ENCODE measurements around the gene GLRB.
"Not testable (repeated sequence)": the region's sequence is repeated elsewhere in the genome, so short reads cannot be mapped to it uniquely, and the experiment has no call there.

Gene GLRB

DNA sequence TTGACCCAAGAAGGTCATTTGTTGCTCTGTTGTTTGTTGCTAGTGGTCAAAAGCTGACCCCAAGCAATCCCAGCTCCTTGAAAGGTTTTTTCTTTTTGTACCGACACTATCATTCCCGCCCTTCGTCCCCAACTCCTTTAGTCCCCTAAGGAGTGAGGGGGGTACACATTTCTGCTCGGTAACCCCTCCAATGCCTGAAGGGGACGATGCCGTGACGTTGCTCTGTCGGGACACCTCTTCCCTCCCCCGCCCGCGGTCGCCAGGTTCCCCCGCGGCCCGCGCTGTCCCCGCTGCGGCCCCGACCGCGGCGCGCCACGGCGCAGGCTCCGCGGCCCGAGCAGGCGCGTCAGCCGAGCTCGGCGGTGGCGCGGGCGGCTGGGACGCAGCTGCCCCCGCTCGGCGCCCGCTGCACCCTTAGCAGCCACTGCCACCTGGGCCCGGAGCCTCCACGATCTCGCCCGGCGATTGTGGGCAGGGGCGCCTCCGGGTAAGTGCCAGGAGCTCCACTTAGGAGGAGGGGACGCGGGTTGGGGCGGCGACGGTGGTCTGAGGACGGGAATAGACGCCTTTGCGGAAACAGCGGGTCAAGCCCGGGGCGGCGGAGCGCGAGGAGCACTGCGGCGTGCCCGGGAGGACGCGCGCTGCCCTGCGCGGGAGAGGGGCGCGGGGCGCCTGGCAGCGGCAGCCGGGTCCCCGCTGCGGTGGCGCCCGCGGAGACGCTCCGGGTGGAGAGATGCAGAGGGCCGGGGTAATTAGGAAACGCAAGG, at the start of gene GLRB:
Gene GLRB (plus strand): TSS at position 340 of the 767 bp plus-strand sequence. CDS start 1,875 bp downstream, outside the sequence.
- peak in 1 of 2 experiments; percentile 48 for DNase-seq

DNA sequence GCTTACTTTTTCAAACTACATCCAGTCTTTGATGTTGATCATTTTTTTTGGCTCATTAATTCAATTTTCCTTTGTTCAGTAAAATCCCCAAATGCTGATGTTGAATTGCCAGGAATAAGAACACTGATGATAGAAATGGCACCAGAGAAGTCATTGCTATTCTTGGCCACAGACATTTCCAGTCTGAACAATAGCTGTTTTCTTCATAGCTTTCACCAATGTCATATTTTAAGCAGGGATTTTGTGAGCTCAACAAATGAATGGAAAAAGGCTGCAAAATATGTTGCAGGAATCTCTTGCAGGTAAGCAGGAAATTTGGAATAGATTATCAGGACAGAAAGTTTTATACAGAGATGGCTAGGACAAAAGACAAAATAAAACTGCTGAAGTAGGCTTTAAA, 40.5 kb upstream of the GLRB start:
- DNase-seq: peak in 1 of 2 experiments; percentile 45

DNA sequence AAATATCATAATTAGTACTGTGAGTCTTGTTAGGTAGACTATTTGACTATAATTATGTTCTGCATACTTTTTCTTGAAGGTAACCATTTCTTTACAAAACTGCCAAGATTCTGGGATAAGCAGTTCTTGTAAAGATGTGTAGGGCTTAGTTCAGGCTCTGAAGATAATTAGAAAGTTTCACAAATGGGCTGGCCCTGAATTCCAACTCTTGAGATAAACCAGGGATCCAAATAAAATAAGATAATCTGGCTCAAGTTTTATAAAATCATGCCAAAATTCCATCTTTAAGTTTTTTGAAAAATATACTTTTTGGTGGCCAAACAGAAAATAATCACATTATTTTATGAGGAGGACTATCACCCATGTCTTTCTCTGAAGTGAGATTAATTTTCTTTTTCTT, 35.5 kb upstream of the GLRB start:
- DNase-seq: no peak

DNA sequence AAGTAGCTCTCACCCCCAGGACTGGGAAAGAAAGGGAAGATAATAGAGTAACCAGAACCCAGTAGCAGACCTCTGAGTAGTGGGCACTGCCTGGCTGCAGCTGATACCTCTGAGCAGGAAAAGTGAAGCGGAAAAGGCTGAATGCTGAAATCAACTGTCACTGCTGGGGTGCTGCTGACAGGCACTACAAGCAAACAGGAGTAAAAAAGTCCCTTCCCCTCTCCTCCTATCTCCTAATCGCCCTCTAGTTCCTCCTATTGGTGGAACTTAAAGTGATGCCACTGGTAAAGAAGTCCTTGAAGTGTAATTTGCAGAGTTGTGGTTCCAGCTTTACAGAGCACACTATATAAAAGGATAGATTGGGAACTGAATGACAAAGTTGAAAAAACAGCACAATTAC, 32.8 kb upstream of the GLRB start:
- DNase-seq: peak; percentile 68 to 78

DNA sequence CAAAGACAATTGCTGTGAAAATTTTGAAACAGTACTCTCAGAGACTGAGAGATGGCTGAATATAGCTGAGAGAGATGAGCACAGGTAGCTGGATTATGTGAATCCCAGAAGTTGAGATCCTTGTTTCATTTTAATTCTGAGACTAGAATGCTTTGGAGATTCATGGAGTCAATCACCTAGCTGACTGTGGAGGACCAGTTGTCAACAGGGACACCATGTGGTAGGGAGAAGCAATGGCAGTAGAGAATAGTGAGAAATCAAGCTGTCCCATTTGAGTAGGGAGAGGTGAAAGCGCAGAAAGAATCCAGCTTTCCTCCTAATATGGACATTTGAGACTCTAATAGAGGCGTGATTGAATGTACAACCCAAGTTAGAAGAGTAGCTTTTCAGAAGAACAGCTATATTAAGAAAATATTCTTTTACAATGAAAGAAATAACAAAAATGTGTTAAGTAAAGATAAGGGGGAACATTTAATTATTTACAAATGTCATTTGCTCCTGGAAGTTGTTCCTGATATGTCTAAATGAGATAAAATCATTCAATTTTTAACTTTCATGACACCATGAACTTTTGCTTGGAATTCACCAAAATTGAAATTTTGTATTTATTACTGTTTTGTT, 30.3 kb upstream of the GLRB start:
- peak; percentile 53 to 85 for DNase-seq

DNA sequence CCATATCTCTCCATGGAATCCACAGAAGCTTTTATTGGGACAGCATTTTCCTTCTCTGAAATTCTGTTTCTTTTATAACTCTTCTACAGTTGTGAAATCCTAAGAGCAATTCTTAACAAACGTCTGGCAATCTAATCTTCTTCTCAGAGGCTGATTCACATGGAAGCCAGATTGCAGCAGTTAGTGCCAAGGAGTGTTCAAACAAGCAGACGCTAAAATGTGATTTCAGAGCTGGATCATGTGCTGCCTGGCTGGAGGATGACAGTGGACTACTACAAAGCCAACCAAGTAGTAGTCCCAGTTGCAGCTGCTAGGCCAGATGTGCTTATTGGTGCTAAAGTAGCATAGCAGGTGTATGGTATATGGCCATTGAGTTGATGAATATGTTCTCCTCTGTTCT, 27.7 kb upstream of the GLRB start:
- DNase-seq: peak; percentile 79 to 85

DNA sequence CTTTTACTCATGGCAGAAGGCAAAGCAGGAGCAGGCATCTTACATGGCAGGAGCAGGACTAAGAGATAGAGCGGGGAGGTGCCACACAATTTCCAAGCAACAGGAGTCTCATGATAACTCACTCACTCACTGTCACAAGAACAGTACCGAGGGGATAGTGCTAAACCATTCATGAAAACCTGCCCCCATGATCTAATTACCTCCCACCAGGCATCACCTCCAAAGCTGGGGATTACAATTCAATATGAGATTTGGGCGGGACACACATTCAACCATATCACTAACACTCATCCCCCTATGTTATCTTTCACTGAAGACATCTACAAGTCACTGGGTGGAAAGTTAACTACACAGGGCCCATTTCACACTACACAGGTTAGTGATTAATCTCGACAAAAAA, 25.4 kb upstream of the GLRB start:
- DNase-seq: no peak

DNA sequence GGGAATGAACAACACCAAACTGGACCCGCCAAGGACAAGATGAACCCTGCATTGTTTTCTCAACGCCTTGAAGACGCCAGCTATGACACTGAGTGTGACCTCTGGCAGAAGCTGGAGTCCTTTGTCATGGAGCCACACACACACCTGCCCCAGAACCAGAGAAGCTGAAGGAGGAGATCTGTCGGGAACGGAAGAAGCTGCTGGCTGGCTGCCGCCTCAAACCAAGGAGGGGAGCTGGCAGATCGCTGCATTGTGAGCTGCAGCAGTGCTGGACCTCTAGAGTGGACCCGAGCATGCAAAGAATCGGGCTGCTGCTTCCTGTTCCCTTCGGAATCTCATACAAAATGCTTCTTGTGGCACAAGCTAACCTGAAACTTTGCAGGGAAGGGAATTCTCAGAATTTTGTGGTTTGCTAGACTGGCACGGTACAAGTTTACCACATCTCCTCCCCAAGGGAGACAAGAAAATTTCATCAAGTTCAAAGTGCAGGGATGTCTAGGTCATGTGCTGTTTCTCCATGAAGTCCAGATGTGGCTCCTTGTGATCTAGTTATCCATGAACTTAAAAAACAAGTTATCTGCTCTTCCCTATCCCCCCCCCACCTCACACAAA, 23.4 kb upstream of the GLRB start:
- no peak for DNase-seq

DNA sequence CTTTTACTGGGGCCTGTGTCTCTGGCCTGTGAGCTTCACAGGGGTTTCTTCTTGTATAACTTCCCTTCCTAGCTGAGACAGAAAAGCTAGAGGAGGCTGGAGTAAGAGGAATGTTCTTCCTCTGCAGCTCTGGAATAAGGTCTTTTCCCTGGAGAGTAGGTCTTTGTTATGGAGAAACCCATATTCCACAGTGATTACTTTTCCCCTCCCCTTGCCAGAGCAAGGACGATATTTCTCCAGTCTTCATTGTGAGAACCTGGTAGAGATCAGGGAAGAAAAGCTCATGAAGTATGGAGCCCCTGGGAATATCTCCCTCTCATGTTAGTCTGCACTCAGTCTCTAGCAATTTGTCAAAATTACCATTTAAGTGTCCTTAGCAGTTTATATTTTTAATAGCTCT, 18.7 kb upstream of the GLRB start:
- DNase-seq: no peak

DNA sequence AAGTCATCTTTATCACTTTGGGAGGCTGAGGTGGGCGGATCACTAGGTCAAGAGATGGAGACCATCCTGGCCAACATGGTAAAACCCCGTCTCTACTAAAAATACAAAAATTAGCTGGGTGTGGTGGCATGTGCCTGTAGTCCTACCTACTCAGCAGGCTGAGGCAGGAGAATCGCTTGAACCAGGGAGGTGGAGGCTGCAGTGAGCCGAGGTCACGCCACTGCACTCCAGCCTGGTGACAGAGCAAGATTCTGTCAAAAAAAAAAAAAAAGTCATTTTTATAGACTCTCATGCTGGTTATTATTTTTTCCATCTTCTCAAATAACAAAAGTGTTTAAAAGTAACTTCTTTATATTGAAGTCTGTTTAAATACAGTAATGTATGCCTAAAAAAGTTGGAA, 17.1 kb upstream of the GLRB start:
- DNase-seq: not testable (repeated sequence)

DNA sequence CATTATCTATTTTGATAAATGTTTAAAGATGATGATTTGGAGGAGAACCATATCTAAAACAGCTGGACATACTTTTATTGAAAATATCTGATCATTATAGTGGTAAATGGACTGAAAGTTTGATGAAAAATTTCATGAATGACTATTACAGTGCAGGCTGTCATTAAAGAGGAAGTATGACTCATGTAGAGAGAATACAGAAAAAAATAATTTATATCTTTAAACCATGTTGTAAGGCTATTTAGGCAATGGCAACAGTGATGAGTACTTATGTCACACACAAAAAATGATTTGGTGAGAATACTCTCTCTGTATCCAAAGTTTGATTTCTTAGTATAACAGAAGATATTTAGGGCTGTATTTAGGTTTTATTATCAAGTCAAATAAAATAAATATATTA, 3.9 kb upstream of the GLRB start:
- no peak for DNase-seq

DNA sequence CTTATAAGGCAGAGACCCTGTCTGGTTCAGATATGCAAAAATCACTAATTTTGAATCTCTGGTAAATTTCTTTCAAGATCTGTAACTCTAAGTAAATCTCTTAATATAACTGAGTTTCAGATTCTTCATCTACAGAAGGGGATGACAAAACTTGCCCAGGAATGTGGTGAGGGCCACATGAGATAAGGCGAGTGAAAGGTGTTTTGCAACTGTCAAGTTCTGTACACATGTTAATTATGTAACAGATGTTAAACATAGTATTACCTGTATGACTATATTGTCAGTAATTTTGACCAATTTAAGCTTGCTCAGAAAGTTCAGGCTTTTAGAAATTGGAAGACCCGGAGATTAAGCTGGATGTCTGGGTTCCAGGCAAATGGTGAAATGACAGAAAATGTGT, 549 bp upstream of the GLRB start:
- no peak for DNase-seq

DNA sequence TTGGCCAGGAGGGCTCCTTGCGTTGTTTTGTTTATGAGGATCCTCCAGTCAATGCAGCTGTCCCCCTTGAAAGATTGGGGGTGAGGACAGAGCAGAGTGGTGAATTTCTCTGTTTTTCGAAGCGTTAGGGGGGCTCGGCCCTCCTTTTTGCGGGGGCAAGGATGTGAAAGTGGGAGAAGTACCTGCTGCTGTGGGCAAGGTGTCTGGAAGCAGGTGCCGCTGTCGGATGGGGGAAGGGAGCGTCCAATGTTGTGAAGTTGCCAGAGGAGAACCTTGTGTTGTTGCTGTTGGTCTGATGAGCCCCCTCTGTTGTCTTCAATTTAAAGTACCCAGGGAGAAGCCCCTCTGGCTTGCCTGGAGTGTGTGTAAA, 613 bp downstream of the GLRB start:
- no peak for DNase-seq

DNA sequence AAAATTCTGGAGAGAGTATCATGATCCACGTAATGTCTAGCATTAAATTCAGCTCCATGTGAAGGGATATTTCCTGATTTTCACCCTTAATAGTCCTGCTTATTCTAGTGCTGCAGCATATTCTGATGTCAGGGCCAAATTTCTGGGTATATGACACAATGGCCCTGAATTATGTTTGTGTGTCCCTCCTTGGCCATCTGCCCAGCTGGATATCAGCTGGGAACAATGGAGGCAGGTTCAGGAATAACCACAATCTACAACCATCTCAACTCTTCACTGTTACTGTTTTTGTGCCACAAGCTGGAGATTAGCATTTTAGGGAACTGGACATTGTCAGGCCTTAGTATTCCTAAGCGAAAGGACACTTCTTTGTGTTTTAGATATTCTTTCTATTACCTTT, 3.5 kb downstream of the GLRB start:
- no peak for DNase-seq

DNA sequence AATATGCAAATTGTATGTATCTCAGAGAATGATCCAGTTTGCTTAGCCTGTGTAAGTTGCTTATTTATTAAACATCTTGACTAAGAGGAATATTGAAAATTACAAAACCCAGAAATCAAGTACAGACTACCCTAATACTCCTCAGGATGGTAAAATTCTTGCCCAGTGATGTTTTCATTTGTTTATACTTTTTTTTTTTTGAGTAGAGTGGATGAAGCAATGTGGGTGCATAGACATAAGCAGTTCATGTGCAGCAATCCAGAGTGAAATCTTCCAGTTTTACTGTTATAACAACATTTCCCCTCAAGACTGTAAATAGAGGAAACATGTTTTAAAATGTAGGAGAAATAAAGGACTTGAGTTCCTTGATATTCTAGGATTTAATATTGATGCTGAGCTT, 4.7 kb downstream of the GLRB start:
- DNase-seq: no peak

DNA sequence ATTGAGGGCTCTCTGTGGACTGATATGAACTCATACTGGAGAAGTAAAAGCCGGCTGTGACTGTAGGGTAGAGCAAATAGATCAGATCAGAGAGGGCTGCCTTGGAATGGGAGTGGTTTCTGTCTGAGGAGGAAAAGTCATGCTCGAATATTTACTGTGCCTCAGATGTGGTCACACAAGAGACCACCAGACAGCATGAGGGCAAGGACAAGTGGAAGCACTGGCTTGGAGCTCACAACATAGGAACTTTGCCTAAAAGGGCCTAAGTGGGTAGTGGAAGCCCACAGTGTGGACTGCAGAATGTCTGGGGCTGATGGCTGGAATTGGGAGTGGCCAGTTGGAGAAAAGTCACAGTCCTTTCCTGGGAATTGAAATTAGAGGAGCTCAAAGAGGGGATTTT, 19.8 kb downstream of the GLRB start:
- DNase-seq: no peak

DNA sequence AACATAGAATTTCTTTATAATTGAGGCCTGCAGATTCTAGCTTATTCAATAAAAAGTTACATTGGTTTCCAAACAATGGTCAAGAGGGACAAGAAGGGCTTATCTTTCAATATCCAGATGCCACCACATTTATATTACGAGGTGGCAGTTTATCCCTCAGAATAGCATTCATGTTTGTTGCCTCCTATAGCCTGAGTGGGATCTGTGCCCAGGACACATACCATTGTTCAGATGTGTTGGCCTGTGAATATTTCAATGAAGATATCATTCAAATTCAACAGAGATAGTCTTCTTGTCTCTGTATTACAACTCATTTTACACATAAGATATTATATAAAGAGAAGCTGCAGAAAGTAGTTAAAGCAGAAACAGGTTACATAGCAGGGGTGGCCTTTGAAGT, 20.5 kb downstream of the GLRB start:
- no peak for DNase-seq

DNA sequence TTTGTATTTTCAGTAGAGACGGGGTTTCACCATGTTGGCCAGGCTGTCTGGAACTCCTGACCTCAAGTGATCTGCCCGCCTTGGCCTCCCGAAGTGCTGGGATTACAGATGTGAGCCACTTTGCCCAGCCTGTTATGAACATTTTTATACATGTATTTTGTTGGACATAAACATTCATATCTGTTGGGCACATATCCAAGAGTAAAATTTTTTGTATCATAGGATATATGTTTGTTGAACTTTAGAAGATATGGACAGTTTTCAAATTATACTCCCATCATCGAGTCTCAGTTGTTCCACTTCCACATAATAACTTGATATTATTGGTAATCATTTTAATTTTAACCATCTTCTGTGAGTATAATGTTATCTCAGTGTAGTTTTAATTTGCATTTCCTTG, 23.6 kb downstream of the GLRB start:
- no peak for DNase-seq

DNA sequence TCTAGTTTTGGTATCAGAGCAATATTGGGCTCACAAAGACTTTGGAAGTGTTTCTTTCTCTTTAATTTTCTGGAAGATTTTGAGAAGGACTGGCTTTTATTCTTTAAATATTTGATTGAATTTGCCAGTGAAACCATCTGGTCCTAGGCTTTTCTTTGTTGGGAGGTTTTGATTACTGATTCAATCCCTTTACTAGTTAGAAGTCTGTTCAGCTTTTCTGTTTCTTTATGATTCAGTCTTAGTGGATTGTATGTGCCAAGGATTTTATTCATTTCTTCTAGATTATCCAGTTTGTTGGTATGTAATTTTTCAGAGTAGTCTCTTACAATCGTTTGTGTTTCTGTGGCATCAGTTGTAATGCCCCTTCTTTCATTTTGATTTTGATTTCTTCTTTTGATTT, 28.6 kb downstream of the GLRB start:
- DNase-seq: no peak

DNA sequence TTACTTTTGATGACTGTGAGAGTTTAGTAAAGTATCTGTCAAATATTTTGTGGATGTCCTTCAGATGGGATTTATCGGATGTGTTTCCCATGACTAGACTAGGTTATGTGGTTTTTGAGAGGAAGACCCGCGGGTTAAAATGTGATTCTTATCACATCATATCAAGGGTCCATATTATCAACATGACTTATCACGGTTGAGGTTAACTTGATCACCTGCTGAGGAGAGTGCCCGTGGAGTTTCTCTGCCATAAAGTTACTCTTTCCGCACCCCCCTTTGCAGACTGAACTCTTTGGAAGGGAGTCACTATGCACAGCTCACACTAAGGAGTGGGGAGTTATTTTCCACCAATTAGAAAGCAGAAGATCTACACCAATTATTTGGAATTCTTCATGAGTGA, 38.7 kb downstream of the GLRB start:
- no peak for DNase-seq

DNA sequence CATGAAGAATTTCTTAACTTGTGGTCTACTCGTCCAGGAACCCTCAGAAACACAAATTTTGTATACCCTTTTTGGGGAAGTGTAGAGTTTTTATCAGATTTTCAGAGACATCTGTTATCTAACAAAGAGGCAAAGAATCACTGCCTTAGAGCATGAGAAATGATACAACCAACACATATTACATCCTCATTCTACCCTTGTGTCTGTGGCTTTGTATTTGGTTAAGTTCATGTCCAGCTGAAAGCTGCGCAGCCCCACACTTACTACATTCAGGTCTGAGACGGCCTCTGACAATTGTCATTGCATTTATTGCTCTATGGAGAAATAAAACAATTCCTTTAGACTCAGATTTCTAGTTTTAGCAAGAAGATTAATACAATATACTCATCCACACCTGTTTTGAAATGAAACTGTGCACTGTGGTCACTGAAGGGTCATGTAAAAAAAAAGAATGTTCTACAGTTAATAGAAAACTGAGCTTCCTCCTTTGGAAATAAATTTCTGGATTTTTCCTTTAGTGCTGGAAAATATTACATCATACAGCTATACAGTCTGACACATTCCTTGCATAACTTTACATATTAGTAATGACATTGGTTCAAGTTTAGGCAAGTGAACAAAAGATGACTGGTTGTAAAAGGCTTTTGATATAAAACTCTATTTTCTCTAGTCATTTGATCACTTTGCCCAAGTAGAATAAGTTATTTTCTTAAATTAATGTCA, 39.8 kb downstream of the GLRB start:
- no peak for DNase-seq

DNA sequence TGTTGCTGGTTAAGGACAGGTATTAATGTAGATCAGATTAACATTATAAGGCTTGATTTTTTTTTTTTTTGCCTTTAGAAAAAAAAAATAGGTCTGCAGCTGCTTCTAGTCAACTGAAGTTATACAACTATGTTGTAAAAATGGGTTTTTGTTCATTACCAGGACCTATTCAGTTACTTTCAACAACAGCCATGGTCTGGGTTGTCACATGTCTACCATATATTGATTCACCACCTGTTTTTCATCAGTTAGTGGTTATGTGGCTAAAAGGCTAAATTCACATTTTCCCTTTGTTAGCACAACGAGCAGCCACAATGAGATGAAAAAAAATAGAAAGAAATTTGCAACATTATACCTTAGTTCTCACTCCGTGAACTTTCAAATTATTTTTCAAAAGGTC, 45.5 kb downstream of the GLRB start:
- DNase-seq: no peak

DNA sequence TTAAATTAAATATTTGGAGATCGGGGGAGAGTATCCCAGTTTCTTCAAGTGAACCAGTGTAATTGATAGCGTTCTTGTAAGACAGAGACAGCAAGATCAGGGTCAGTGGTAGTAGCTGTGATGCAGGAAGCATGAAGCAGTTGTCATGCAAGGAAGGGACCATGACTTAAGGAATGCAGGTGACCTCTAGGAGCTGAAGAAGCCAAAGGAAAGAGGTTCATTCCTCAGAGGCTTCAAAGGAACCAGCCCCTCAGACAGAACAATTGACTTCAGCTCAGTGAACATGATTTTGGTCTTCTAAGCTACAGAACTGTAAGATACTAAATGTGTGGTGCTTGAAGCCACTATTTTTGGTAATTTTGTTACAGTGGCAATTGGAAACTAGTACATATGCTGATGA, 51.6 kb downstream of the GLRB start:
- no peak for DNase-seq

DNA sequence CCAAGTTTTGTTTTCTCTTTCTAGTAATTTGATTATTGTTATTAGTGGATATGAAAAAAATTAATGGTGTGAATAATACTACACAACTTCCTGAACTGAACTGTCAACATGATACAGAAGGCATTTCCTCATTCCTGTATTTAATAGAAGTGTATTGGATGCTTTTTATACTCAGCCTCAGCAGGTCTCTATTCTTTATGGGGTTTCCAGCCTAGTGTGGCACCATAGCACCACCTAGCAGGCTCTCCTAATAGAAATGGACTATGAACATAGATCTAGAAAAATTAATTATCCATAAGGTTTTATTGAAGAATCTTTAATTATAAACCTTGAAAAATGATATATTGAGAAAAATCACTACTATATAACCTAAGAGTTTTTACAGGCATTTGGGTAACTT, 52.4 kb downstream of the GLRB start:
- DNase-seq: peak in 1 of 2 experiments; percentile 39
